ENCODE results near the gene EBF4.

DNA sequence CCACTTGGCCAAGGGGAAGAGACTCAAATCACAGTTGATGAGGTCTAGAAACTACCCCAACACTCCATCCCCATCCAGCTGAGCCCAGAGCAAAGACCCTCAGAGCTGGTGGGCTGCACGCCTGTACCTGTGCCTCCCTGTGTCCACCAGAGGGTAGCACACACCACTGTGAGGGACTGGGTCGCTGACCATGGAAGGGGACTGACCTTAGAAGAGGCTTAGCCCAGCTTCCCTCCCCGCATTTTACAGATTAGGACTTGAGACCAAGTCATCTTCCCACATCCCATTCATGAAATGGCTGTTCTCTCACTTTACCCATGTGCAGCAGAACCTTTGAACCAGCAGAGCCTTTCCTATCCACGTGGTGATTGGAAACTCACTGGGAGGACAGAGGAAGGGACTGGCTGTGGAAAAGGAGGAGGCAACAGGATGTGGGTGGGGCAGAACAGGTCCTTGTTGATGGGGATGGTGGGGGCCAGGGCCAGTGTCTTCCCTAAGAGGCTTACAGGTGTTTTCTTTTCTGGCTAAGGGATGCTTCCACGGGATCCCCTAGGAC is 63.6 kb downstream of the EBF4 start:
- TF ChIP-seq, protein P1, sequence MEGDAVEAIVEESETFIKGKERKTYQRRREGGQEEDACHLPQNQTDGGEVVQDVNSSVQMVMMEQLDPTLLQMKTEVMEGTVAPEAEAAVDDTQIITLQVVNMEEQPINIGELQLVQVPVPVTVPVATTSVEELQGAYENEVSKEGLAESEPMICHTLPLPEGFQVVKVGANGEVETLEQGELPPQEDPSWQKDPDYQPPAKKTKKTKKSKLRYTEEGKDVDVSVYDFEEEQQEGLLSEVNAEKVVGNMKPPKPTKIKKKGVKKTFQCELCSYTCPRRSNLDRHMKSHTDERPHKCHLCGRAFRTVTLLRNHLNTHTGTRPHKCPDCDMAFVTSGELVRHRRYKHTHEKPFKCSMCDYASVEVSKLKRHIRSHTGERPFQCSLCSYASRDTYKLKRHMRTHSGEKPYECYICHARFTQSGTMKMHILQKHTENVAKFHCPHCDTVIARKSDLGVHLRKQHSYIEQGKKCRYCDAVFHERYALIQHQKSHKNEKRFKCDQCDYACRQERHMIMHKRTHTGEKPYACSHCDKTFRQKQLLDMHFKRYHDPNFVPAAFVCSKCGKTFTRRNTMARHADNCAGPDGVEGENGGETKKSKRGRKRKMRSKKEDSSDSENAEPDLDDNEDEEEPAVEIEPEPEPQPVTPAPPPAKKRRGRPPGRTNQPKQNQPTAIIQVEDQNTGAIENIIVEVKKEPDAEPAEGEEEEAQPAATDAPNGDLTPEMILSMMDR (conservative IDR thresholded peaks at IDR 0.05; ENCODE audit: low read length): peak; percentile 92
- TF ChIP-seq EZH2phosphoT487 (IDR thresholded peaks at IDR 0.05; ENCODE audit: borderline replicate concordance): no peak

Data from Loucy (cell line).